NCI-H128 (cell line): ENCODE measurements around the gene HCFC2.
"Not testable (repeated sequence)": the region's sequence is repeated elsewhere in the genome, so short reads cannot be mapped to it uniquely, and the experiment has no call there.

Experiments
- DNase-seq: peaks from one replicate; lab custom pipeline; 2025; ENCODE audit not compliant: unreplicated experiment; lab: John Stamatoyannopoulos, UW

HCFC2 gene

GRCh38 chr12:104114834-104115586, 50.7 kb downstream of the HCFC2 start:
- not testable (repeated sequence) for DNase-seq

GRCh38 chr12:104115587-104115975, 51.2 kb downstream of the HCFC2 start:
- DNase-seq = no peak

GRCh38 chr12:104121001-104121400, 56.7 kb downstream of the HCFC2 start:
- DNase-seq = no peak

- DNase-seq = no peak
These were observed 58.0 kb downstream of the HCFC2 start for GRCh38 chr12:104122298-104122697.

GRCh38 chr12:104126548-104126947, 62.2 kb downstream of the HCFC2 start:
- no peak for DNase-seq

DNA sequence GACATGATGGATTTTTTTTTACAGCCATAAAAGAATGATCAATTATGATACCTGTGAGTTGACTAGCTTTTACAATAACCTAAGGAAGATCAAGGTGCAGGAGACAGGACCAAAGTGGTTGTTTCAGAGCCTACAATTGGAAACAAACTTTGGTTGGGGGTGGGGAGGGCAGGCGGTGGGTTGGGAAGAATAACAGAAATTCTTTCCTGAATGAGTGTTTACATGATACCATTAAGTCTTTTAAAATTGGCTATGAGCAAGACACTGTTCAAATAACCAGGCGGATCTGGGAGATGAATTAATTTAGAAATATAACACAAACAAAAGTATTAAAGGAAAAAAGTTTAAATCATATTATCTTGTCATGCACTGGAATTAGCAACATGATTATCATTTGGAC, 66.4 kb downstream of the HCFC2 start:
- no peak for DNase-seq

- no peak for DNase-seq
These were observed 67.3 kb downstream of the HCFC2 start for GRCh38 chr12:104131609-104132008.

DNA sequence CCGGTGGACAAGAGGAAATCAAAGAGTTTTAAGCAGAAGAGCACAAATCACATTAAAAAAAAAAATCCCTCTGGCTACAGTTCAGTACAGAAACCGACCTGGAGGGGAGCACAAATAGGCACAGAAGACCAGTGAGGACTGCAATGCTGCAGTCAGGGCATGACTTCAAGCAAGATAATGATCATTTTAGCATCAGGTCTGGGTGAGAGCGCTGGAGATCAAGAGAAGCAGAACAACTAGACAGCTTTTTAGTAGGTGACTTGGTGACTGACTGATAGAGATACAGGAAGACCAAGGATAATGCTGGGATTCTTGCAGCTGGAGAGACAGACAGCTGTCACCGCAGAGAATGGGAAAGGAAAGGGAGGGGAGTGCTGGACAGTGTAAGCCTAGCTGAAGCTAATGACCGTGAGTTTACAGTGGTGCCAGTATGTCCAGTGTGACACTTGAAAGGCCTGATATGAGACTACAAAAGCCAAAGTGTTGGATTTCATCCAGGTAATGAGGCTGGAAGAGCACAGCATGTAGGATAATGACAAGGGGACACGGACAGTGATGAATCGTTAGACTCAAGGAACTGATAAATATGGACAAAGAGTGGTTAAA, 68.1 kb downstream of the HCFC2 start:
- no peak for DNase-seq

DNA sequence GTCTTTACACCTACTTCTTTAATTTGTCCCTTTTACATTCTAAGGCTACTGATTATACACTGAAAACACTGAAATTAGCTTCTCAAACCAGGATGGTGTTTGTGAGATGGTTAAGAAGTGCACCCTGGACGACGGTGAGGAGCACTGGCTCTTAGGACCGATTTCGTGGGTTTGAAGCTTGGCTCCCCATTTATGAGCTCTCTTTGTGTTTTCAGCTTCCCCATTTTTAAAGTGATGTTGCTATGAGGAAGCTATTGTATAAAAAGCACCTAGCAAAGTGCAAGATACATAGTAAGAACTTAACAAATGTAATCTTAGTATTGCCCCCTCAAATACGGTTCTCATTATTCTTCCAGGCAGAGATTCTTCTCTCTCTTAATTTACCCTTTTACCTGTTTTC, 69.0 kb downstream of the HCFC2 start:
- DNase-seq = no peak

DNA sequence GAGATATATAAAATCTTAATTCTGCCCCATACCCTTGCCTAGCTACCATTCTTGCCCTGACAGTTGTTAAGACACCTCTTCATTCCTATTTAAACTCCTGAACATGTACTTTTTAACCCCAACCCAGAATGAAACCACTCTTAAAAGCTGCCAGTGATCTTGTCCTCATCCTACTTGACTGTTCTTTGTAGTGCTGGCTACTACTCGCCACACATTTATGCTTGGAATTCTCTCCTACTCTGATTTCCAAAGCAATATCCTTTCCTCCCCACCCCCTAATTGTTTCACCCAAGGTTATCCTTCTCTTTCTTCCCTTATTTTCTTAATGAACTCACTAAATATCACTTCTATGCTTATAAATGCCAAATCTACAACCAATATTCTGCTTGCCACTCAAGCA, 69.5 kb downstream of the HCFC2 start:
- no peak for DNase-seq

DNA sequence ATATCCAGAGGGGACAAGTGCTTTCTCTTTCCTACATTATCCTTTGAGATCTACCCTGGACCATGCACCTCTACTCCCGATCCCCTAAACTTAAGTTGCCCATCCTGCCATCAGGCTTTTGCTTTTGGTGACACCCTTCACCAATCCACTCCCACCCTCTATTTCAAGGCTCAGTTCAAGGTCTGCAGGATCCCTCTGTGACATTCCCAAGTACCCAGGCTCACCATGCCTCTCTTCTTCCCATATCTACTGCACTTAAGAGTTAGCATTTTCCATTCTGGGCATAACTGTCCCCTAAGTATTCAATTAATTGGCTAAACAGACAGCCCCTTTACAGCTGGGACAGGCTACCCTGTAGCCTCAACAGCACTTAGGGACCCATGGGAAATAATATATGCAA, 70.6 kb downstream of the HCFC2 start:
- DNase-seq = no peak

- DNase-seq = no peak
These were observed 72.2 kb downstream of the HCFC2 start for GRCh38 chr12:104136577-104136976.

DNA sequence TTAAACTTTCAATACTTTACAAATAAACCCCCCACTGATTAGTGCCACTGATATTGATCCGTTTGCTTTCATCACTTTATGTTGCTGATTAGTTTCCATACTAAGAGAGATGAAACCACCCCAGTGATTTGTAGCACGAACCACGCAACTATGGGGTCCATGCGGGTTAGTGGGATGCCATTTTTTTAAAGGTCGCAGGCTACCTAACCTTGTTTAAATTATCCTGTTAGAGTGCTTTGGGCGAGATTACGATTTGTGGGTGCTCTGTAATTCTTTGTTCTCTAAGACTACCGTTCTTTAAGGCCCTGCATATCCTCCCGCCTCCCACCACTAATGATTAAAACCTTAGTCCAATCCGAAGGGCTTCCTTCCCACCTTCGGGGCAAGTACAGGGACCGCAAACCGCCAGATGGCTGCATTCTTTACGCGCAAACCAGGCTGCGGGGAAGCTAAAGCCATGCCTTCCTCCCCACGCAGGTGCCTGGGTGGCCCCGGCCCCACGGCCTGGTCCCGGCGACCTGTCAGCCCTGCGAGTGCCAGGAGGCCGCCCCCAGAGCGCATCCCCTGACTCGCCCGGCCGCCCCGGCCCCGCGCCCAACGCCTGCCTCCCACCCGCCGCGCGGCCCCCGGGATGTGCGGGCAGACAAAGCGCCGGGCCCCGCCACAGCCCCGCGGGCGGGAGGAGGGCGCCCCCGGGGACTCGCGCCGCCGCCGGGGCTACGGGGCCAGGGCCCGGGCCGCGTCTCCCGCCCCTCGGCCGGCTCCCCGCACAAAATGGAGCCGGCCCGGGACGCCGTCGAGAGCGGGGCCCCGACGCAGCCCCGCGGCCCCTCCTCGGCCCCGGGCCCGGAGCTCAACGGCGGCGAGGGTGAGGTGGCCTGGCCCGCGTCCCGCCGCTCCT, 72.9 kb downstream of the HCFC2 start:
- DNase-seq = peak; percentile 16

DNA sequence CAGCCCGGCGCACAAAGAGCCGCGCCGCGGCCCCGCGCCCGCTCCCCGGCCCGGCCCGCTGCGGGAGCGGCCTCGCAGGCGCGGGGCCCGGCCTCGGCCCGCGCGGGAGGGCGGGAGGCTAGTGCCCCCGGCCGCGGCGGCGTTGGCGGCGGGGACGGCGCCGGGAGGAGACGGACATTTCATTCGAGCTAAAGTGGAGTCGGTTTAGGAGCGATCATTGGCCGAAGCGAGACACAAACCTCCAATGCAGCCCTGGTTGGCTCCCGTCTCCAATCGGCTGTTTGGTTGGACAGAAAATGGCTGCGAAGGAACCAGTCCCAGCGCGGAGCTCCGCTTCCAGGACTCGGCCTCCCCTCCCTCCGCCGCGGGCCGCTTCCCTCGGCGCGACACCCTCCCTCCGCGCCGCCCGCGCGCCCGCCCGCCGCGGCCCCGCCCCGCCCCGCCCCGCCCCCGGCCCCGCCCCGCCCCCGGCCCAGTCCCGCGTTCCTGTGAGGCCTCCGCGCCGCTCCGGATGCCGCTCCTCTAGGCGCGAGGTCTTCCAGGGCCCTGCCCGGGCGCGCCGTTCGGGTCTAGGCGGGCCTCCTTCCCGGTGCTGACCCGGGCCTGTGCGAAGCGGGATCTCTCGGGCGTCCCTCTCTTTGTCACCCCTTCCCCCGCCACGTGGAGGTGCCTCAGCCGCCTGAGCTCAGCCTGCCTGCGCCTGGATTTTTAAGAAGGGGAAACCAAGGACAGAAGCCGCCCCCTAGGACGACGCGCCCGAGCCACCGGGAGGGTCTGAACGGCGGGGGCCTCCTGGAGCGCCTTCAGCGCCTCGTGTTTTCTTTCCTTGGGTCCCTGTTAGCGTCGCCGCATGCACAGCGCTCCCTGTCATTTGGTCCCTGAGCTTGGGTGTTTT, 73.8 kb downstream of the HCFC2 start, which contains the start of gene NFYB:
Gene NFYB (minus strand): TSS at position 309 of the 895 bp plus-strand sequence. CDS start 2,757 bp downstream, outside the sequence.
- DNase-seq = peak; percentile 94

DNA sequence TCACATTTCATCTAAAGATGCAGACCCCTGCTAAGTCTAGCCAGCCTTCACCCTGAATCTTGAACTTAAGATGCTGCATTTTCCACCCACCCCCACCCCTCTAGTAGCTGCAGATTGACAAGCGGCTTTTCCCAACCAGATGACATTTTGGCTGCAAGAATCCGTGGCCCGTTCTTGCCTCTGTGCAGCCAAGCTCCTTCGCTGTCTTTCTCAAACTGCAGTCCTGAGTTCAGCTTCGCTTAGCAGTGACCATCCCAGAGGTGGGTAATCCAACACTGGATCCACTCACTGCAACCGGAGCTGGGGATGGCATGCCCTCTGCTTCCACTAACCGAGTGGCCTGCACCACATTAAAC, 74.4 kb downstream of the HCFC2 start:
- no peak for DNase-seq

GRCh38 chr12:104142543-104142942, 78.2 kb downstream of the HCFC2 start:
- DNase-seq = no peak

DNA sequence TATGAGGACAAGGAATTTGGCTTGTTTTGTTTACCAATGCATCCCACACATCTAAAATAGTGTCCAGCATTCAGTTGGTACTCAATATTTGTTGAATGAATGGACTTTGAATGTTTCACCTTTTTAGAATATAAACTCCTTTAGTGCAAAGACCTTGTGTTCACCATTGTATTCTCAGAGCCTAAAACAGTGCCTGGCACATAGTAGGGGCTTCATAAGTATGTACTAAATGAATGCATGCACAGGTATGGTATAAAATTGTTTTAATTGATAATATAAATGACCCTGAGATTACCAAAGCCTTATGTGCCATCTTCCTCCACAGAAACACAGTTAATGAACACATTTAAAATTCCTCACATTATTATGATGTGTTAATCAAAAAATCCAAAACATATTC, 78.7 kb downstream of the HCFC2 start:
- no peak for DNase-seq

DNA sequence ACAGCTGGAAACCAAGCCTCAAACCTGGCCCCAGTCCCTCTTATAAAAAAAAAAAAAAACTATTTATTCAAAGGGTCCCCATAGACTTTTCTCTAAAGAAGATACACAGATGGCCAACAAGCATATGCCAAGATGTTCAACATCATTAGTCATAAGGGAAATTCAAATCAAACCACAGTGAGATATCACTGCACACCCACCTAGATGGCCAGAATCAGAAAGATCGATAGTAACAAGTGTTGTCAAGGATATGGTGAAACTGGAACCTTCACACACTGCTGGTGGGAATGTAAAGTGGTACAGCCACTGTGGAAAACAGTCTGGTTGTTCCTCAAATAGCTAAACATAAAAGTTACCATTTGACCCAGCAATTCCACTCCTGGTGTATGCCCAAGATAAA, 79.6 kb downstream of the HCFC2 start:
- no peak for DNase-seq

DNA sequence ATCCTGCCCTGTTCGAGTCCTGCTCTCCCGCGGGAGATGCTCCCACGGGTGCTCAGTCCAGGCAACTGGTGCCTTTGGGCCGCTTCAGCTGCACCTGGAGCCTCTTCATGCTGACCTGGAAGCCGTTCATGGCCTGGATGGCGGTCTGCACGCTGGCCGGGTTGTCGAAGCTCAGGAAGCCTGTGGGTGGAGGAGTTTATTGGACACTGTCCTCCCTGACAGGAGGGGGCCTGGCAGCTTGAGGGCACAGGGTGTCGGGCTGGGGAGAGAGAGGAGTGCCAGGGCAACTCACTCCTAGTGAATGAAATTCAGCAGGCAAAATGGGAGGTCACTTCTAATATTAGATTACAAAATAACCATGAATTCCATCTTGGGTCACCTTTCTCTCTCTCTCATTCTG, 83.0 kb downstream of the HCFC2 start:
- DNase-seq = no peak

DNA sequence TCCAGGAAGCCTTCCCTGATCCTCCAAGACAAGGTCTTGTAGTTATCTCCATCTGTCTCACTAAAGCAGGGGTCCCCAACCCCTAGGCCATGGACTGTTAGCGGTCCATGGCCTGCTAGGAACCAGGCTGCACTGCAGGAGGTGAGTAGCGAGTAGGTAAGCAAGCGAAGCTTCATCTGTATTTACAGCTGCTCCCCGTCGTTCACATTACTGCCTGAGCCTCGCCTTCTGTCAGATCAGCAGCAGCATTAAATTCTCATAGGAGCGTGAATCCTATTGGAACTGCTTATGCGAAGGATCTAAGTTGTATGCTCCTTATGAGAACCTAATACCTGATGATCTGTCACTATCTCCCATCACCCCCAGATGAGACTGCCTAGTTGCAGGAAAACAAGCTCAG, 86.1 kb downstream of the HCFC2 start:
- DNase-seq = no peak
